Naive thymus-derived CD4-positive, alpha-beta T cell (primary cell): ENCODE results near the gene LARP1. TPM values are rescaled to one million over a fixed set of nuclear protein-coding genes. Genes with fewer than 3 reads are reported as not detected.

Experiments used
- ATAC-seq: fragments of 150-1000 bp; cut with Tn5 transposase; 2 replicates; pipeline ENCODE4 v1.10.0; 2021; ENCODE audit warnings: mild to moderate bottlenecking, moderate library complexity
- CTCF ChIA-PET: fragments of 350-600 bp; sonication (Branson Sonifier 250); formaldehyde crosslinking; loops from one replicate; lab custom pipeline; 2021; ENCODE audit warnings: antibody characterized with exemption; lab: Charles Lee
- POLR2A ChIA-PET: fragments of 350-600 bp; sonication (Branson Sonifier 250); formaldehyde crosslinking; loops from one replicate; lab custom pipeline; 2021; ENCODE audit warnings: antibody characterized with exemption, inconsistent platforms; lab: Charles Lee
- DNase-seq, 9 donors: peaks; one replicate each; pipeline versions ENCODE4 v3.0.0 to v3.0.0-alpha.2; 2020 to 2022; ENCODE audit warnings: mixed read lengths in 1 of 9
- H3K27ac ChIP-seq: one replicate; pipeline ENCODE4 v1.7.0; 2013; ENCODE audit warnings: mild to moderate bottlenecking, low read depth, low read length, moderate library complexity
- H3K27me3 ChIP-seq, 2 donors: one replicate each; pipeline ENCODE4 v1.7.0; 2013; ENCODE audit warnings: low read length in 2 of 2, mild to moderate bottlenecking in 2 of 2, moderate library complexity in 2 of 2; ENCODE audit not compliant: control insufficient read depth in 2 of 2, insufficient read depth in 2 of 2
- H3K36me3 ChIP-seq, 3 experiments: 1 replicate in 2 of 3; 2 replicates in 1 of 3; pipeline ENCODE4 v1.7.0; 2013; ENCODE audit warnings: low read length in 3 of 3, mild to moderate bottlenecking in 3 of 3, moderate library complexity in 1 of 3; ENCODE audit not compliant: insufficient read depth in 3 of 3, control insufficient read depth in 2 of 3
- H3K4me1 ChIP-seq, 2 donors: one replicate each; pipeline ENCODE4 v1.7.0; 2013; ENCODE audit warnings: low read length in 2 of 2, mild to moderate bottlenecking in 2 of 2, moderate library complexity in 1 of 2; ENCODE audit not compliant: control insufficient read depth in 2 of 2, insufficient read depth in 2 of 2
- H3K4me3 ChIP-seq: 2 replicates; pipeline ENCODE4 v1.7.0; 2013; ENCODE audit warnings: mild to moderate bottlenecking, low read length
- H3K9me3 ChIP-seq, 3 experiments: 1 replicate in 2 of 3; 2 replicates in 1 of 3; pipeline ENCODE4 v1.7.0; 2013; ENCODE audit warnings: low read length in 3 of 3; ENCODE audit not compliant: control insufficient read depth in 2 of 3
- H3K27ac Mint-ChIP-seq, 9 donors: one replicate each; pipeline ENCODE4 v1.8.0; 2020 to 2022; ENCODE audit warnings: mixed read lengths in 9 of 9, mild to moderate bottlenecking in 8 of 9, moderate library complexity in 5 of 9, inconsistent platforms in 2 of 9
- H3K27me3 Mint-ChIP-seq, 5 donors: one replicate each; pipeline ENCODE4 v1.8.0; 2021 to 2022; ENCODE audit warnings: mixed read lengths in 5 of 5, mild to moderate bottlenecking in 1 of 5
- H3K36me3 Mint-ChIP-seq, 5 donors: one replicate each; pipeline ENCODE4 v1.8.0; 2020 to 2022; ENCODE audit warnings: mixed read lengths in 5 of 5, mild to moderate bottlenecking in 3 of 5, inconsistent platforms in 1 of 5
- H3K4me1 Mint-ChIP-seq, 7 donors: one replicate each; pipeline ENCODE4 v1.8.0; 2020 to 2022; ENCODE audit warnings: mixed read lengths in 7 of 7, mild to moderate bottlenecking in 3 of 7, inconsistent platforms in 1 of 7
- H3K4me3 Mint-ChIP-seq, 10 donors: one replicate each; pipeline ENCODE4 v1.8.0; 2020 to 2022; ENCODE audit warnings: mild to moderate bottlenecking in 10 of 10, mixed read lengths in 10 of 10, moderate library complexity in 6 of 10, inconsistent platforms in 2 of 10
- H3K9me3 Mint-ChIP-seq, 11 donors: one replicate each; pipeline ENCODE4 v1.8.0; 2020 to 2022; ENCODE audit warnings: mixed read lengths in 11 of 11, mild to moderate bottlenecking in 4 of 11, inconsistent platforms in 1 of 11, moderate library complexity in 1 of 11
- intact Hi-C, 2 donors: fragments of 100-400 bp; cut with micrococcal nuclease; formaldehyde crosslinking; loops; one replicate each; pipeline ENCODE4 v1.15.1; 2023
- polyA plus RNA-seq, 2 donors: library from polyadenylated mRNA; unstranded; fragments of 300-500 nt; fragmentation: Illumina TruSeq; gene quantifications; one replicate each; pipeline ENCODE4 v1.2.3, GENCODE V29; 2021
- total RNA-seq, 6 experiments: library from RNA in 5 of 6; stranded (reverse) in 5 of 6; gene quantifications; 1 replicate in 5 of 6; 2 replicates in 1 of 6; pipeline ENCODE4 v1.2.3 and lab custom pipeline; 2021 to 2026

Gene LARP1
- total and polyA plus RNA-seq, 7 experiments from 2014 or later: 12.2 to 217 (median 139) TPM

- ATAC-seq (no peak), DNase-seq (no peak)
- Histone ChIP-seq H3K27ac (no peak overlapping the region), H3K4me1 (no peaks in the 10 kb centered on the region), H3K4me3 (no peak overlapping the region), H3K27me3 (no peaks in the 10 kb centered on the region), H3K36me3 (no peaks in the 10 kb centered on the region), H3K9me3 (no peaks in the 10 kb centered on the region)
- peaks cover 0 to 2% (median 0%) of the 10 kb centered on the region in 5 donors for H3K36me3 Mint-ChIP-seq
- H3K27ac Mint-ChIP-seq: no peak overlapping the region
- intact Hi-C loops: no loop called here
- no peak overlapping the region for H3K4me3 Mint-ChIP-seq
- POLR2A ChIA-PET: interaction anchor here (0.6 to 3.2 kb wide), 2 partner anchors 12 to 15 kb away, joined by 3 to 11 read pairs; no protein-coding TSS in a partner anchor
- H3K27me3 Mint-ChIP-seq: no peaks in the 10 kb centered on the region
- peaks cover 0 to 10% (median under 1%) of the 10 kb centered on the region in 7 donors for H3K4me1 Mint-ChIP-seq
- H3K9me3 Mint-ChIP-seq: no peaks in the 10 kb centered on the region
- CTCF ChIA-PET: no interaction called here
Observed at GRCh38 chr5:154844809-154845208, 89.6 kb downstream of the LARP1 start.

DNA sequence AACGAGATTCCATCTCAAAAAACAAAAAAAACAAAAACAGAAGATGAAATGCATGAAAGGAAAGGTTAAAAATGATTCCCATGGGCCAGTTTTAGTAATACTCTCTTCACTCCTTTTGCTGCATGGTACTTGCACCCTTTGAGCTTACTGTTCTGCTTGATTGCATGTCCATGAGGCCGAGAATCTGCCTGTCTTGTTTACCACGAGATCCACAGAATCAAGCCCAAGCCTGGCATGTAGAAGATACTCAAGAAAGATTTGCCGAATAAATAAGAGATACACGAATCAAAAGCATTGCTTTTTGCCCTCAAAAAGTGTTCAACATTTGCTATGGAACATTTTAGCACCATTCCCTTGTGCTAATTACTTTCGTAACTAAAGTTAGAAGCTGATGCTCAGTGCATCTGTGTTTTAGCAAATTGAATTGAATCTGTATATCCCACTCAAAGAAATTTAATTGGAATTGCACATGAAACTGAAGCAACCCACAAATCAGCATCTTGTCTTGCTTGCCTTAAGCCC is 94.1 kb downstream of the LARP1 start:
- H3K4me1 Mint-ChIP-seq: peaks cover 0 to 17% (median 11%) of the 10 kb centered on the region in 7 donors
- no peaks in the 10 kb centered on the region for H3K9me3 ChIP-seq
- CTCF ChIA-PET: no interaction called here
- no peak overlapping the region for H3K27ac ChIP-seq
- POLR2A ChIA-PET: interaction anchor here (0.6 to 1.0 kb wide), 2 partner anchors 8 to 194 kb away, joined by 3 to 4 read pairs; no protein-coding TSS in a partner anchor
- no peaks in the 10 kb centered on the region for H3K4me1 ChIP-seq
- H3K9me3 Mint-ChIP-seq: no peaks in the 10 kb centered on the region
- no peaks in the 10 kb centered on the region for H3K27me3 ChIP-seq
- no peak for DNase-seq
- peak overlapping the region in 1 of 9 donors; percentile 49 for H3K27ac Mint-ChIP-seq
- intact Hi-C loops: no loop called here
- H3K36me3 Mint-ChIP-seq: peaks cover 0 to 4% (median 0%) of the 10 kb centered on the region in 5 donors
- no peaks in the 10 kb centered on the region for H3K27me3 Mint-ChIP-seq
- ATAC-seq: no peak
- no peaks in the 10 kb centered on the region for H3K36me3 ChIP-seq
- H3K4me3 Mint-ChIP-seq: no peak overlapping the region
- no peak overlapping the region for H3K4me3 ChIP-seq

DNA sequence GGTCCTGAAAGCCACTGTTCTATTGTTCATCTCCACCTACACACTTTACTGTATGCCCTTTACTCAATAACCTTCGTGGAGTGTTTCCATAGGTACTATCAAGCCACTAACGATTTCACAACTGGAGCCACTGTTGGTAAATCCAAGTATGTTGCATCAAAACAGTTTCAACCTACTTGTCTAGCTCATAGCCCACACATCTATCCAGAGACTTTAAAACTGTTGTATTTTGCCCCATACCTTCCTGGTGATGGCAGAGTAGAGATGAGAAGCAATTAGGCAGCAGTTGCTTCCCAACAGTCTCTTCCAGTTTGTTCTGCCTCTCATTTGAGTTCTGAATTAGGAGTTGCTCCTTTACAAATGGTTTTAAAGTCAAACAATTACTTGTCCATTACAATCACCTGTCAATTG is 94.6 kb downstream of the LARP1 start:
- Mint-ChIP-seq H3K36me3 (peaks cover 0 to 4% (median 0%) of the 10 kb centered on the region in 5 donors), H3K27ac (peak overlapping the region in 2 of 9 donors; percentile 25 to 39), H3K4me3 (no peak overlapping the region), H3K4me1 (peaks cover 0 to 17% (median 11%) of the 10 kb centered on the region in 7 donors), H3K27me3 (no peaks in the 10 kb centered on the region), H3K9me3 (no peaks in the 10 kb centered on the region)
- no peak for ATAC-seq
- H3K27ac ChIP-seq: no peak overlapping the region
- ChIA-PET CTCF (no interaction called here), POLR2A (interaction anchor here (0.6 to 1.0 kb wide), 2 partner anchors 8 to 195 kb away, joined by 3 to 4 read pairs; no protein-coding TSS in a partner anchor)
- no peak overlapping the region for H3K4me3 ChIP-seq
- no peaks in the 10 kb centered on the region for H3K36me3 ChIP-seq
- H3K27me3 ChIP-seq: no peaks in the 10 kb centered on the region
- H3K4me1 ChIP-seq: no peaks in the 10 kb centered on the region
- intact Hi-C loops: loop anchor here in 1 of 2 donors (10.0 kb wide), 1 partner anchor 655 kb away; the partner anchor contains the start of gene GALNT10
- no peak for DNase-seq
- no peaks in the 10 kb centered on the region for H3K9me3 ChIP-seq

DNA sequence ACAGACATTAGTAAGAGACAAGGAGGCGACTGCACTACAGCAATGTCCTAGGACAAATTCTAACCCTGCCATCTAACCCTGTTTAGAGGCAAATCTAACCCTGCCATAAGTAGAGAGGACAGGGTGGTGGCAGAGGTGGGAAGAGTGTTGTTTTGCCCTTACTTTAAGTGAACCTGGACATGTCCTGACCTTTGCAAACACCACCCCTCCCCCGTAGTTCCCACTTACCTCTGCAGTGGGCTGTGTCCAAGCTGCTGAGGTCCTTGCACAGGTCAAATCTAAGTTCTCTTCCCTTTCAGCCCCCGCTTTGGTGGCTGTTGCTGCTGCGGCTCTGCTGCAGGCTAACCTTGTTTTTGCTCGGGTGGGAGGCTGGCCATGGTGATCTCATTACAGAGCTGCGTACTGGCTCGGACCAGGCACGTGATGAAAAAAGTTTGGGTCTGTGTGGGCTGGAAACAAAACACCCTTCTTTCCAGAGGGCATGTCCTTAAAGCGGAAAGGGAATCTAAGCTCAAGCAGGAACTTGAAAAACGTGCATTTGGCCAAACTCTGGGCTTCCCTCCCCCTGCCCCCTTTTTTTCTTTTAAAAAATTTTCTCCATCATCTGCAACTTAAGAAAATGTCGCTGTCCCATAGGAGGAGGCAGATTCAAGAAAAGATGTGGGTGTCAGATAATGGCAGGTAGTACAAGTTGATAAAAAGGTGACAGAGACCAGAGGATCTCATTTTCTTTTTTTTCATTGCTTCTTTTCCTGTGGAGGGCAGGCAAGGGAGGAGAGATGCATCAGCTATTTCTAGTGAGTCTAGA is 95.3 kb downstream of the LARP1 start, which contains the start of gene FAXDC2:
Gene FAXDC2 (minus strand): TSS at position 349 of the 808 bp plus-strand sequence. CDS start 12,425 bp downstream, outside the sequence.
- ChIA-PET CTCF (no interaction called here), POLR2A (interaction anchor here (0.8 kb wide), 2 partner anchors 16 to 18 kb away, joined by 3 read pairs; no protein-coding TSS in a partner anchor)
- ATAC-seq (no peak), DNase-seq (no peak)
- peaks cover 0 to 4% (median 0%) of the 10 kb centered on the region in 5 donors for H3K36me3 Mint-ChIP-seq
- no peak within 1 kb of the TSS for H3K4me3 ChIP-seq
- H3K36me3 ChIP-seq: no peaks in the 10 kb centered on the region
- H3K27me3 Mint-ChIP-seq: no peaks in the 10 kb centered on the region
- H3K4me1 ChIP-seq: no peaks in the 10 kb centered on the region
- intact Hi-C loops: loop anchor here in 1 of 2 donors (10.0 kb wide), 1 partner anchor 656 kb away; the partner anchor contains the start of gene GALNT10
- no peaks in the 10 kb centered on the region for H3K9me3 ChIP-seq
- H3K27ac ChIP-seq: no peak within 1 kb of the TSS
- no peak within 1 kb of the TSS for H3K4me3 Mint-ChIP-seq
- H3K9me3 Mint-ChIP-seq: no peaks in the 10 kb centered on the region
- no peaks in the 10 kb centered on the region for H3K27me3 ChIP-seq
- peak within 1 kb of the TSS in 5 of 9 donors; percentile 6 to 49 (median 25) for H3K27ac Mint-ChIP-seq
- H3K4me1 Mint-ChIP-seq: peaks cover 0 to 17% (median 11%) of the 10 kb centered on the region in 7 donors

DNA sequence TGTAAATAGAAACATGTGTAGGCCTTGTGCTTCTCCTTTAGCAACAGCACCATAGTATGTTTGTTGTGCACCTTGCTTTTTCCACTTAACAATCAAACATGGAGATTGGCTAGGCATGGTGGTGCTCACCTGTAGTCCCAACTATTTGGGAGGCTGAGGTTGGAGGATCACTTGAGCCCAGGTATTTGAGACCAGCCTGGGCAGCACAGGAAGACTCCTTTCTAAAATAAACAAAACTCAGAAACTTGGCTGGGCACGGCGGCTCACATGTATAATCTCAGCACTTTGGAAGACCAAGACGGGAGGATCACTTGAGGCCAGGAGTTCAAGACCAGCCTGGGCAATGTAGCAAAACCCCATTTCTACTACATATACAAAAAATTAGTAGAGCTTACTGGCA is 96.2 kb downstream of the LARP1 start:
- no peak overlapping the region for H3K4me3 ChIP-seq
- no peaks in the 10 kb centered on the region for H3K27me3 Mint-ChIP-seq
- H3K36me3 Mint-ChIP-seq: peaks cover 0 to 4% (median 0%) of the 10 kb centered on the region in 5 donors
- ATAC-seq (no peak), DNase-seq (no peak)
- POLR2A ChIA-PET: interaction anchor here (0.6 kb wide), 1 partner anchor 11 kb away, joined by 3 read pairs; no protein-coding TSS in a partner anchor
- intact Hi-C loops: loop anchor here in 1 of 2 donors (10.0 kb wide), 1 partner anchor 657 kb away; the partner anchor contains the start of gene GALNT10
- peaks cover 0 to 17% (median 11%) of the 10 kb centered on the region in 7 donors for H3K4me1 Mint-ChIP-seq
- no peaks in the 10 kb centered on the region for H3K27me3 ChIP-seq
- CTCF ChIA-PET: no interaction called here
- no peak overlapping the region for H3K4me3 Mint-ChIP-seq
- no peaks in the 10 kb centered on the region for H3K9me3 Mint-ChIP-seq
- H3K27ac Mint-ChIP-seq: peak overlapping the region in 2 of 9 donors; percentile 15 to 31
- no peak overlapping the region for H3K27ac ChIP-seq
- no peaks in the 10 kb centered on the region for H3K9me3 ChIP-seq
- no peaks in the 10 kb centered on the region for H3K4me1 ChIP-seq
- no peaks in the 10 kb centered on the region for H3K36me3 ChIP-seq
